ENCODE data around the gene PDX1.
A peak's percentile ranks its signal among the peaks of the same experiment; 100 is the strongest.

PDX1 gene

GRCh38 chr13:27933580-27934328 is 14.0 kb downstream of the PDX1 start:
- DNase-seq (ENCODE audit: low read depth in 2 of 2), result no peak
- no peak overlapping the region for H3K4me3 ChIP-seq (replicated peaks in 1 of 2; ENCODE audit: low read depth in 2 of 2, low read length in 2 of 2)
- TF ChIP-seq CTCF (IDR thresholded peaks at IDR 0.05; ENCODE audit: low read depth, low read length), result no peak

GRCh38 chr13:27942972-27943371 is 23.2 kb downstream of the PDX1 start:
- H3K4me3 ChIP-seq (replicated peaks in 1 of 2; ENCODE audit: low read depth in 2 of 2, low read length in 2 of 2), result no peak overlapping the region
- DNase-seq (ENCODE audit: low read depth in 2 of 2), result no peak
- no peak for TF ChIP-seq CTCF (IDR thresholded peaks at IDR 0.05; ENCODE audit: low read depth, low read length)

- peak overlapping the region in 1 of 2 donors; percentile 14 for H3K4me3 ChIP-seq (replicated peaks in 1 of 2; ENCODE audit: low read depth in 2 of 2, low read length in 2 of 2)
Observed at GRCh38 chr13:27952876-27953675, 33.3 kb downstream of the PDX1 start.

GRCh38 chr13:27953676-27954405 is 34.0 kb downstream of the PDX1 start:
- H3K4me3 ChIP-seq (replicated peaks in 1 of 2; ENCODE audit: low read depth in 2 of 2, low read length in 2 of 2), result peak overlapping the region; percentile 30 to 37
- peak; percentile 45 for TF ChIP-seq CTCF (IDR thresholded peaks at IDR 0.05; ENCODE audit: low read depth, low read length)
- peak; percentile 52 to 67 for DNase-seq (ENCODE audit: low read depth in 2 of 2)

More at GRCh38 chr13:27952876-27953675, 33.3 kb downstream of the PDX1 start:
- no peak for DNase-seq (ENCODE audit: low read depth in 2 of 2)
- no peak for TF ChIP-seq CTCF (IDR thresholded peaks at IDR 0.05; ENCODE audit: low read depth, low read length)

GRCh38 chr13:27954406-27954851 is 34.6 kb downstream of the PDX1 start:
- TF ChIP-seq CTCF (IDR thresholded peaks at IDR 0.05; ENCODE audit: low read depth, low read length), result no peak
- peak in 1 of 2 donors; percentile 19 for DNase-seq (ENCODE audit: low read depth in 2 of 2)
- peak overlapping the region; percentile 30 to 37 for H3K4me3 ChIP-seq (replicated peaks in 1 of 2; ENCODE audit: low read depth in 2 of 2, low read length in 2 of 2)

GRCh38 chr13:27955014-27955591 is 35.3 kb downstream of the PDX1 start:
- DNase-seq (ENCODE audit: low read depth in 2 of 2), result no peak
- no peak for TF ChIP-seq CTCF (IDR thresholded peaks at IDR 0.05; ENCODE audit: low read depth, low read length)
- H3K4me3 ChIP-seq (replicated peaks in 1 of 2; ENCODE audit: low read depth in 2 of 2, low read length in 2 of 2), result no peak overlapping the region
